Trophoblast cell (in vitro differentiated cells and primary cell): Measurements from ENCODE around the gene ITGB1BP1.

ENCODE experiments used
- DNase-seq, 2 donors: peaks; one replicate each; pipeline ENCODE4 v3.0.0-alpha.2; 2016
- H2AFZ ChIP-seq: 2 replicates; pipeline ENCODE4 v1.6.1; 2013; ENCODE audit warnings: low read length, moderate library complexity, mild to moderate bottlenecking; ENCODE audit not compliant: insufficient read depth, poor library complexity
- H2AK5ac ChIP-seq: 2 replicates; pipeline ENCODE4 v1.6.1; 2013; ENCODE audit warnings: mild to moderate bottlenecking, low read length
- H2BK120ac ChIP-seq: 2 replicates; pipeline ENCODE4 v1.6.1; 2013; ENCODE audit warnings: low read length, mild to moderate bottlenecking, moderate library complexity; ENCODE audit not compliant: insufficient read depth, poor library complexity
- H2BK12ac ChIP-seq: 2 replicates; pipeline ENCODE4 v1.6.1; 2013; ENCODE audit warnings: mild to moderate bottlenecking, low read length, moderate library complexity
- H2BK5ac ChIP-seq: 2 replicates; pipeline ENCODE4 v1.6.1; 2013; ENCODE audit warnings: low read length, low read depth, moderate library complexity, mild to moderate bottlenecking; ENCODE audit not compliant: poor library complexity
- H3K14ac ChIP-seq: 2 replicates; pipeline ENCODE4 v1.6.1; 2013; ENCODE audit warnings: mild to moderate bottlenecking, low read length
- H3K18ac ChIP-seq: 2 replicates; pipeline ENCODE4 v1.6.1; 2013; ENCODE audit warnings: mild to moderate bottlenecking, low read length
- H3K23ac ChIP-seq: 2 replicates; pipeline ENCODE4 v1.6.1; 2013; ENCODE audit warnings: low read length
- H3K27ac ChIP-seq: 2 replicates; pipeline ENCODE4 v1.5.1; 2013; ENCODE audit warnings: low read depth, mild to moderate bottlenecking, inconsistent platforms, low read length, moderate library complexity
- H3K27me3 ChIP-seq: 2 replicates; pipeline ENCODE4 v1.6.1; 2013; ENCODE audit warnings: inconsistent platforms, mild to moderate bottlenecking, low read length, moderate library complexity; ENCODE audit not compliant: insufficient read depth
- H3K36me3 ChIP-seq, 2 experiments: 1 replicate in 1 of 2; 2 replicates in 1 of 2; pipeline ENCODE4 v1.6.1; 2013; ENCODE audit warnings: low read length in 2 of 2, mild to moderate bottlenecking in 2 of 2, moderate library complexity in 1 of 2; ENCODE audit not compliant: insufficient read depth in 2 of 2, control insufficient read depth in 1 of 2
- H3K4ac ChIP-seq: 2 replicates; pipeline ENCODE4 v1.6.1; 2013; ENCODE audit warnings: low read depth, mild to moderate bottlenecking, low read length, moderate library complexity
- H3K4me1 ChIP-seq, 2 experiments: 1 replicate in 1 of 2; 2 replicates in 1 of 2; pipeline ENCODE4 v1.6.1; 2013; ENCODE audit warnings: low read length in 2 of 2, mild to moderate bottlenecking in 2 of 2, moderate library complexity in 1 of 2; ENCODE audit not compliant: insufficient read depth in 2 of 2, control insufficient read depth in 1 of 2
- H3K4me2 ChIP-seq: 2 replicates; pipeline ENCODE4 v1.6.1; 2013; ENCODE audit warnings: inconsistent platforms, mild to moderate bottlenecking, low read length, moderate library complexity
- H3K4me3 ChIP-seq: 2 replicates; pipeline ENCODE4 v1.5.1; 2013; ENCODE audit warnings: mild to moderate bottlenecking, low read depth, low read length, inconsistent platforms
- H3K79me1 ChIP-seq: one replicate; pipeline ENCODE4 v1.6.1; 2013; ENCODE audit warnings: low read length
- H3K79me2 ChIP-seq: 2 replicates; pipeline ENCODE4 v1.6.1; 2013; ENCODE audit warnings: low read length, mild to moderate bottlenecking; ENCODE audit not compliant: control insufficient read depth, insufficient read depth, poor library complexity
- H3K9ac ChIP-seq: 2 replicates; pipeline ENCODE4 v1.6.1; 2013; ENCODE audit warnings: mild to moderate bottlenecking, low read length
- H3K9me3 ChIP-seq: 2 replicates; pipeline ENCODE4 v1.6.1; 2013; ENCODE audit warnings: low read depth, mild to moderate bottlenecking, control low read depth, inconsistent platforms, low read length; ENCODE audit not compliant: insufficient read depth
- H4K12ac ChIP-seq: 2 replicates; pipeline ENCODE4 v1.6.1; 2013; ENCODE audit warnings: low read depth, mild to moderate bottlenecking, low read length, moderate library complexity
- H4K8ac ChIP-seq: 2 replicates; pipeline ENCODE4 v1.6.1; 2013; ENCODE audit warnings: low read depth, mild to moderate bottlenecking, low read length, moderate library complexity
- H4K91ac ChIP-seq: one replicate; pipeline ENCODE4 v1.6.1; 2013; ENCODE audit warnings: low read depth, mild to moderate bottlenecking, low read length, moderate library complexity
- WGBS: extraction: QIAGEN DNeasy Blood & Tissue Kit; methylation state at CpG from one replicate; pipeline ENCODE4 v1.1.7; 2013; ENCODE audit warnings: missing lambda C conversion rate; ENCODE audit not compliant: insufficient read length, insufficient coverage; ENCODE audit errors: extremely low coverage; 5-methylcytosine and 5-hydroxymethylcytosine counted together

ITGB1BP1 gene

DNA sequence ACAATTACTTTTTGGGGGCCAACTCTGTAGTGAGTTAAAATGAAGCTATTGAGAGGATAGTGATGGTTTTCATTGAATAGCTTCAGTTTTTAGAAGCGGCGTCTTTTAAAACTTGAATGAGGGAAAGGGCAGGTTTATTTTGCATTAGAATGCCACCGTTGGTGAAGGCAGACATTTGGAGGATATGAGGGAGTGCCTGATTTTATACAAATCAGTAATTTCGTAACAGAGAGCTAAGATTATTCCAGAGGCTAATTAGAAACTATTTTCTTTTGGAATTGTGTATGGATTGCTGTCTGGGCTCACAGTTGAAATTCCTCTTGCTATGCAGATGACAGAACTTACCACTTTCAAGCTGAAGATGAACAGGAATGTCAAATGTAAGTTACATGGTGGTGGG is 67.6 kb downstream of the ITGB1BP1 start:
- no peak overlapping the region for H3K18ac ChIP-seq
- H4K8ac ChIP-seq = no peak overlapping the region
- H3K4me3 ChIP-seq = no peak overlapping the region
- H3K9ac ChIP-seq = no peak overlapping the region
- no peak overlapping the region for H3K23ac ChIP-seq
- no peaks in the 10 kb centered on the region for H3K79me2 ChIP-seq
- no peak overlapping the region for H2AFZ ChIP-seq
- H2BK120ac ChIP-seq = no peak overlapping the region
- H3K27me3 ChIP-seq = no peaks in the 10 kb centered on the region
- H3K27ac ChIP-seq = no peak overlapping the region
- H2BK12ac ChIP-seq = no peak overlapping the region
- peaks cover 30 to 58% of the 10 kb centered on the region in 2 experiments for H3K36me3 ChIP-seq
- no peaks in the 10 kb centered on the region for H3K4me1 ChIP-seq
- no peaks in the 10 kb centered on the region for H3K9me3 ChIP-seq
- H3K4me2 ChIP-seq = no peak overlapping the region
- H2AK5ac ChIP-seq = no peak overlapping the region
- H2BK5ac ChIP-seq = no peak overlapping the region
- no peak overlapping the region for H4K12ac ChIP-seq
- no peak overlapping the region for H3K14ac ChIP-seq
- H3K4ac ChIP-seq = no peak overlapping the region
- H4K91ac ChIP-seq = no peak overlapping the region
- H3K79me1 ChIP-seq = no peaks in the 10 kb centered on the region
- DNase-seq = no peak
- no CpG with 5 or more reads among the region's 4 CpGs for WGBS

DNA sequence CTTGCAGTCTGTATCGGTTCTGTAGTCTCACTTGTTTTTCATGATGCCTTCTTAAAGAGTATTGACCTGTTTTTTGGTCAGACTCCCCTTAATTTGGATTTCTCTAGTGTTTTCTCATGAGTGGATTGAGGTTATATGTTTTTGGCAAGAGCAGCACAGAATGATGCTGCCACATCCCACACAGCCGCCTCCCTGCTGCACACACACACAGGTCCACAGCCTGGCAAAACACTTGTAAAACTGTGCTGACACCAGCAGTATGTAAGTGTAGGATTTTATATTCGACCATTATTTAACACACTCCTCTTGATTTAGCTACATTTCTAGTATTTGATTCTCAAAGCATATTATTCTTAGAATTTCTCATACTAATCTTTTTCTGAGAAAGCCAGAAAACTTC is 68.1 kb downstream of the ITGB1BP1 start:
- H3K14ac ChIP-seq = no peak overlapping the region
- no peak overlapping the region for H3K9ac ChIP-seq
- H3K4me1 ChIP-seq = no peaks in the 10 kb centered on the region
- DNase-seq = no peak
- H2BK120ac ChIP-seq = no peak overlapping the region
- no CpG with 5 or more reads among the region's 3 CpGs for WGBS
- H3K27ac ChIP-seq = no peak overlapping the region
- H3K4me3 ChIP-seq = no peak overlapping the region
- H3K4me2 ChIP-seq = no peak overlapping the region
- H4K12ac ChIP-seq = no peak overlapping the region
- H3K9me3 ChIP-seq = no peaks in the 10 kb centered on the region
- H3K23ac ChIP-seq = no peak overlapping the region
- no peak overlapping the region for H2BK12ac ChIP-seq
- no peaks in the 10 kb centered on the region for H3K27me3 ChIP-seq
- no peaks in the 10 kb centered on the region for H3K79me2 ChIP-seq
- no peak overlapping the region for H4K8ac ChIP-seq
- H2AK5ac ChIP-seq = no peak overlapping the region
- peaks cover 31 to 63% of the 10 kb centered on the region in 2 experiments for H3K36me3 ChIP-seq
- no peak overlapping the region for H3K4ac ChIP-seq
- H3K18ac ChIP-seq = no peak overlapping the region
- H3K79me1 ChIP-seq = no peaks in the 10 kb centered on the region
- no peak overlapping the region for H2BK5ac ChIP-seq
- no peak overlapping the region for H2AFZ ChIP-seq
- no peak overlapping the region for H4K91ac ChIP-seq

DNA sequence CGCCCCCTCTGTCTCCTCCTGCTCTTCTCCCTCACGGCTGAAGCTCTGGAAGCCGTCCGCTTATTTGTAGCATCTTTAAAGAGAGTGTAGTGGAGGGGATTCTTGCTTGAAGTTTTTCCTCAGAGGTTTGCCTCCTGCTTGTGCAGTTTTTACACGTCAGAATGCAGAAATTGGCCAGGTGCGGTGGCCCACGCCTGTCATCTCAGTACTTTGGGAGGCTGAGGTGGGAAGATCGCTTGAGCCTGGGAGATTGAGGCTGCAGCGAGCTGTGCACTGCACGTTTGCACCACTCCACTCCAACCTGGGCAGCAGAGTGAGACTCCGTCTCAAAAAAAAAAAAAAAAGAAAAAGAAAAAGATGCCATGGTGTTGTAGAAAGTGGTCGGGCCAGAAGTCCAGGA is 69.0 kb downstream of the ITGB1BP1 start:
- H3K79me1 ChIP-seq = no peaks in the 10 kb centered on the region
- no peak overlapping the region for H4K12ac ChIP-seq
- no peak overlapping the region for H2BK120ac ChIP-seq
- no peaks in the 10 kb centered on the region for H3K9me3 ChIP-seq
- H2AFZ ChIP-seq = no peak overlapping the region
- H3K14ac ChIP-seq = no peak overlapping the region
- no CpG with 5 or more reads among the region's 12 CpGs for WGBS
- H3K4me3 ChIP-seq = no peak overlapping the region
- no peak overlapping the region for H3K4me2 ChIP-seq
- no peak overlapping the region for H3K27ac ChIP-seq
- no peak overlapping the region for H3K9ac ChIP-seq
- no peak overlapping the region for H3K4ac ChIP-seq
- H3K79me2 ChIP-seq = no peaks in the 10 kb centered on the region
- H3K27me3 ChIP-seq = no peaks in the 10 kb centered on the region
- DNase-seq = no peak
- H3K23ac ChIP-seq = no peak overlapping the region
- H3K18ac ChIP-seq = no peak overlapping the region
- no peak overlapping the region for H4K8ac ChIP-seq
- H4K91ac ChIP-seq = no peak overlapping the region
- H2BK5ac ChIP-seq = no peak overlapping the region
- H3K36me3 ChIP-seq = peaks cover 31 to 62% of the 10 kb centered on the region in 2 experiments
- H2BK12ac ChIP-seq = no peak overlapping the region
- no peaks in the 10 kb centered on the region for H3K4me1 ChIP-seq
- H2AK5ac ChIP-seq = no peak overlapping the region
